Activated CD4-positive, alpha-beta T cell treated with anti-CD3 and anti-CD28 coated beads for 1 hour (primary cell): ENCODE data around the gene CDYL.
"Not testable (repeated sequence)": the region's sequence is repeated elsewhere in the genome, so short reads cannot be mapped to it uniquely, and the experiment has no call there.

Experiments
- DNase-seq: peaks from one replicate; pipeline ENCODE4 v3.0.0-alpha.2; 2020

CDYL gene

DNA sequence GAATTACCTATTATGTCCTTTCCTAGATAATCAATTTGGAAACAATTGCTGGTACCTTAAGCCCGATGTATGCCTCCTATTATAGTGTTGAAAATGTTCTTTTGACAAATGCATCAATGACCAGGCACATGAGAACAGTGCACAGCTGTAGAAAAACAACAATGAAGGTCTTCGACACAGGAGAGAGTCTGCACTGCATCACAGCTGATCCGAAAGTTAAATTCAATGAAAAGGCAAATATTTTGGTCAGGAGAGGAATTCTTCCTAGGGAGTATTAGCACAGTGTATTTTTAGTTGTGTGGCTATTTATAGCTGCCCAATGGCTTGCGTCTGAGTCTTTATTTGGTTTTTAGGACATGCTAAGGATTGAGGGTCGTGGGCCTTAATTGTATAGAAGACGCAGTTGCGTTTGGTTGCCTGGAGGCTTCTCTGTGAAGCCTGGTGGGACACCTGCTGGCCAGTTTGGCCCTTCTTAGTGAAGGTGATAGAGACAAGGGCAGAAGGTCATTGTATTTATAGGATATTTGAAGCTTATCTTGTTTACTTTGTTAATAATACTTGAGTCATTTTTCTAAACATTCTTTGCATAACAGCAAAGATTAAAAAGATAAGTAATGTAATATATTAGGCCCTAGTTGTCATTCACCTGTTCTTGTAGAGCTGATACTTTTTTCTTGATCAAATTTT, 72.3 kb downstream of the CDYL start:
- DNase-seq: no peak

DNA sequence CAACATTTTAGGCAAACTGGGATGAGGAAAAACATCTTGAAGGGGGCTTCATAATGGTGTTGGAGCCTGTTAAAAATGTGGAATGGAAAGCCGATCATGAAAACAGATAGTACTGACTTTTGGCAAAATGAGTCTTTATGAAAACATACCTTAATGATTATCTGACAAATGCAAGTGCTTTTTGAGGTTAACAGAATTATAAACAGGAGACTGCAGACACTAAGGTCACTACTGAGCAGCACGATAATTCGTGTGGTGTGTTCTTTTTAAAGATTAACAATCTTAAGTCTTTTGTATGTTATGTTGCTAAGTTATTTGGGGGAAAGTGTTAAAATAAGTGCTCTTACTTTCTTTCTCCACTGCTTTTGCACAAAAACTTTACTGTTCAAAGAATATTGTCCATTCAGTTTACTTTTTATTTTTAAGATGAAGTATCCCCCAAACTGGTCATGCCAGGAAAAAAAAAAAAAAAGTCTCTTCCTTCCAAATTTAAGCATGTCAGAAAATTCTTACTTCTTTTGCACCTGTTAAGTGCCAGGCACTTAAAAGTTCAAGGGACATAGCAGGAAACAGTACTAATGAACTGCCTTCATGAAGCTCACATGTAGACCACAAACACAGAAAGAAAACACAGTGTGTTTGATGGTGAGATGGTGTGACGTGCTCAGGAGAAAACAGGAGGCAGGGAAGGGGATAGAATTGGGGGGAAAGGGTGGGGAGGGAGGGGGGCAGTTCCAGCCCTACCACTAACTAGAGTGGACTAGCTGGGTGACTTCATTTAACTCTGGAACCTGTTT, 73.2 kb downstream of the CDYL start:
- no peak for DNase-seq

GRCh38 chr6:4851035-4851434, 74.8 kb downstream of the CDYL start:
- no peak for DNase-seq

DNA sequence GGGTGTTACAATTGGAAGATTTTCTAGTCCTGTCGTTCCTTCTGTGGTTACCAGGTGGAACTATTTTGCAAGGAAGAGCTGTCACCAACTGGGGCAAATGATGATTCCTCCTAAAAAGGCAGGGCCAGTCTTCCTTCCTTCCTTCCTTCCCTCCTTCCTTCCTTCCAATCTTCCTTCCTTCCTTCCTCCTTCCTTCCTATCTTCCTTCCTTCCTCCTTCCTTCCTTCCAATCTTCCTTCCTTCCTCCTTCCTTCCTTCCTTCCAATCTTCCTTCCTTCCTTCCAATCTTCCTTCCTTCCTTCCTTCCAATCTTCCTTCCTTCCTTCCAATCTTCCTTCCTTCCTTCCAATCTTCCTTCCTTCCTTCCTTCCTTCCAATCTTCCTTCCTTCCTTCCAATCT, 76.0 kb downstream of the CDYL start:
- not testable (repeated sequence) for DNase-seq

- DNase-seq: no peak
Observed at GRCh38 chr6:4852938-4853337, 76.7 kb downstream of the CDYL start.

DNA sequence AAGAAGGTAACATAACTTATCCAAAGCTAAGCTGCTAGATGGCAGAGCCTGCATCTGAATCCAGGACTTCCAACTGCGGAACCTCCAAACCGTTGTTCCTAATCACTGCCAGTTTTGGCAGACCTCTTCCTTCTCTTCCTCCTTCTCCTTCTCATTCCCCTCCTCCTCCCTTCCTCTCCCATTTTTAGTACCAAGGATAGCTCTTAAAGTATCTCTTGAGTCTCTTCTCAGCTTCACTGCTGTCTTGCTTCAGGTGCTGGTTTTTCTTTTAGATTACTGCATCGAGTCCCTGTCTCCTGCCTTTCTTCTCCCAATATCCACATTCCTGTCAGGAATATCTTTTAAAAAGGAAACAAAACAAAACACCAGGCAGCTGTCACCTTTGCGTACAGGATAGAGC, 77.1 kb downstream of the CDYL start:
- DNase-seq: no peak

GRCh38 chr6:4853782-4854511, 77.7 kb downstream of the CDYL start:
- no peak for DNase-seq

GRCh38 chr6:4856785-4857184, 80.6 kb downstream of the CDYL start:
- DNase-seq: no peak

DNA sequence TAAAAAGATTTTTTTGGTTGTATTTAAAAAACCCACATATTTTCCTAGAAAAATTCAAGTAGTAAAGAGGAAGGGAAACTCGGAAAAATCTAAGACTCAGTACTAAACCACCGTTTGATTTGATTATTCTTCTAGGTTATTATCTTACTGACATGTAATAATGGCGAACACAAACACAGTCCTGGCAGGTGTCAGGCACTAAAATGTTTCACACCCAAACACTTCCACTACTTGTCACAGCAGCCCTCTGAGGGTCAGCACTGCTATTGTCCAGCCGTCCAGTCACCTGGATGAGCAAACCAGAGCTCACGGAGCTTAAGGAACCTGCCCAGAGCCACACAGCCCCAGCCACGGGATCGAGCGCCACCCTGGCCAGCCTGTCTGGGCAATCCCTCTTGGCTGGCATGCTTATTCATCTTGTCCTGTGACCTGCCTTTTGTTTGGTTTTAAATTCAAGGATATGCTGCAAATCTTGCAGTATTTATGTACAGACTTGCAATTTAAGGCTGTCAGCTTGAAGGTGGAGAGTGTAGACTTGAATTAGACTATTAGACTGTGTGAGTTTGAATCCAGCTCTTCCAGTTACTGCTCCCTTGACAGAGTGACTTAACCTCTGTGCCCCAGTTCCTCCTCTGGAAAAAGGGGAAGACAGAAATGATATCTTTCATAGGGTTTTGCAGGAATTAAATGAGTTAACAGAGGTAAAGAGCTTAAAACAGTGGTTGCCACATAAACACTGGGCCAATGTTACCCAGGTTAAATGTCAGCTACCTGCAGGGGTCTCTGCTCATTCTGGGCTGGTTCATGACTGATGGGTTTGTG, 82.2 kb downstream of the CDYL start:
- no peak for DNase-seq

GRCh38 chr6:4860387-4860786, 84.2 kb downstream of the CDYL start:
- no peak for DNase-seq

DNA sequence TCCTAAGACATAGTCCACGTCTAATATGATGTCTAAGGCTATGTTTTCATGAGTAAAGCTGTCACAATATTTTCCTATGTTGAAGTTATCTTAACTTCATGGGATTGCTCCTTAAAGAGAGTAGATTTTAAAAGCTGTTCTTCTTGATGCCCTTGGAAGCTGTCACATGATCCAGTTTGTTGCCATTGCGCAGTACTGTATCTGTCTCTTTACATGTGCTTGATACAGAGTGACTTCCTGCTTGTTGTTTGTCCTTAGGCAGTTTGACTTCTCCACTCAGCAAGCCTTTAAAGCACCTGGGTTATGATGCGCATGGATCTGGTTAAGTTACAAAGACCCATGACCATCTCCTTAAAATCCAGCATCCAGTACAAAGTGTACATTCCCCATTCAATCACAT, 85.4 kb downstream of the CDYL start:
- DNase-seq: no peak

- DNase-seq: no peak
Observed at GRCh38 chr6:4864519-4864918, 88.3 kb downstream of the CDYL start.

- DNase-seq: not testable (repeated sequence)
Observed at GRCh38 chr6:4865006-4865405, 88.8 kb downstream of the CDYL start.

DNA sequence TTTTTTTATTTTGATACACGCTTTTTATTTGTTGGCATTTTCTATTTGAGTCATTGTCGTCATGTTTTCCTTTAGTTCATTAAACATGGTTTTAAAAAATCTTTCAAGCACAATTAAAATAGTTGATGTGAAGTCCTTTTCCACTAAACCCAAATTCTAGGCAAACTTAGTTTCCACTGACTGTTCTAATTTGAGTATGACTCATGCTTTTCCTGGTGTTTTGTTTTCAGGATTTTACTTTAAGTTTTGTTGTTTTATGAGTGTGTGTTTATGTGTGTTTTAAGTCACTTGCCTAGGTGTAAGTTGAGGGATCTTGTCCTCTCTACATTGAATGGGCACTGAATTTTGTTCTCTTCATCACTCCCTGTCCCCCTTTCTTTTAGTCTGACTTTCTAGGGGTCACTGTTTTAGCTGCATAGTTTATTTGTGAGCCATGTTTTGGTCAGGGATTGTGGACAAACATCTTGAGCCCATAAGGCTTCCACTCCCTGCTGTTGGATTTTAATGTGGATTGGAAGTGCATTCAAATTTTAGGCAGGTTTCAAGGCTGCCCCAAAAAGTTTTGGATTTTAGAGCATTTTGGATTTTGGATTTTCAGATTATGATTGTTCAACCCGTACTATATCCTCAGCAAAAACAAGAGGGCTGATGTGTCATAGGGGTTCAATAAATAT, 94.8 kb downstream of the CDYL start:
- no peak for DNase-seq

DNA sequence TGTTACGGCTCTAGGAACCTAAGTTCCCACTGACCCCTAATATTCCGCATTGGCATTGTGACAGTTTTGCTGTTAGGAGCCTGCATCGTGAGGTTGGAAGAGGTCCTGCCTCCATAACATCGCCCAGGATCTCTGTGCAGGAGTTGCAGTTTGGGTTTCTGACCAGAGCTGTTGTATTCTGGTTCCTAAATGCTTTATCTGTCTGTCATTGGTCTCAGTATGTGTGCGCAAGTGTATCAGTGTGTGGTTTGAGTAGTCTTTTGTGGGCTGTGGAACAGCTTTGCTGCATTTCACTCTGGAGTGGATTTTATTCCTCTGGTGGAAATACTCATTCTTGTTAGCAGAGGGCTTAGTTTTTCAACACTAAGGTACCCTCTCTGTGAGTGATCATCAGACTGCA, 95.6 kb downstream of the CDYL start:
- DNase-seq: no peak

GRCh38 chr6:4872841-4873240, 96.6 kb downstream of the CDYL start:
- DNase-seq: no peak

DNA sequence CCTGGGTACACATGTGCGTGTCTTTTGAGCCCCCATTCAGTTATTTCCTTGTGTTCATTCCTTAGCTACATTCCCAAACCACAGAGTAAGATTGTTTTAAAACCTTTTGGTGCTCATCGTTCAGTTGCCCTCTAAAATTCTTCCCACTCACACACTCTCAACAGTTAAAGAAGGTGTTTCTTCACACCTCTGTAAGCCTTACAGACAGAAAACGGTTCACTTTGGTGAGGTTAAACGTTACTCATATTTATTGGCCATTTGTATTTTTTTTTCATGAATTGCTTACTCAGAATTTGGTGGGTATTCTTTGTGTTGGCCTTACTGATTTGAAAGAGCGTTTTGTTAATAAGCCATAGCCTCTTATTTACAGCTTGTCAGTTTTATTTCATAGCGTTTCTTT, 97.7 kb downstream of the CDYL start:
- DNase-seq: no peak

DNA sequence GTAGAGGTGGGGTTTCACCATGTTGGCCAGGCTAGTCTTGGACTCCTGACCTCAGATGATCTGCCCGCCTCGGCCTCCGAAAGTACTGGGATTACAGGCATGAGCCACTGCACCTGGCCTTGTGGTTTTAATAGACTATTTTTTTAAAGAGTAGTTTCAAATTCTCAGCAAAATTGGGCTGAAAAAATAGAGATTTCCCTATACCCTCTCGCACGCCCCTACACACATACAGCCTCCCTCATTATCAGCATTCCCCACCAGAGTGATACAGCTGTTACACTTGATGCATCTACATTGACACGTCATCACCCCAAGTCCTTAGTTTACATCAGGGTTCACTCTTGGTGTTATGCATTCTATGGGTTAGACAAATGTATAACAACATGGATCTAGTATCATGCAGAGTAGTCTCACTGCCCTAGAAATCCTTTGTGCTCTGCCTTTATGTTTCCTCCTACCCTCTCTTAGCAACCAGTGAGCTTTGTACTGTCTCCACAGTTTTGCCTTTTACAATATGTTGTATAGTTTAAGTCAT, 103.6 kb downstream of the CDYL start:
- DNase-seq: no peak

DNA sequence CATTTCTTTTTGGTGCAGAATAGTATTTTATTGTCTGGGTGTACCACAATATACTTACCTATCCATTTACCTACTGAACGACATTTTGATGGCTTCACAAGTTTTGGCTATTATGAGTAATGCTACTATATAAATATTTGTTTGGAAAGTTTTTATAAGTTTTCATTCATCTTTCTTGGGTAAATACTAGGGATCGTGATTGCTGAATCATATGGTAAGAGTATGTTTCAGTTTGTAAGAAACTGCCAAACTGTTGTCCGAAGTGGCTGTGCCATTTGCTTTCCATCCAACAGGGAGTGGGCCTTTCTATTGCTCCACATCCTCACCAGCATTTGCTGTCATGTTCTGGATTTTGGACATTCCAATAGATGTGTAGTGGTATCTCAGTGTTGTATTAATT, 104.2 kb downstream of the CDYL start:
- DNase-seq: no peak

DNA sequence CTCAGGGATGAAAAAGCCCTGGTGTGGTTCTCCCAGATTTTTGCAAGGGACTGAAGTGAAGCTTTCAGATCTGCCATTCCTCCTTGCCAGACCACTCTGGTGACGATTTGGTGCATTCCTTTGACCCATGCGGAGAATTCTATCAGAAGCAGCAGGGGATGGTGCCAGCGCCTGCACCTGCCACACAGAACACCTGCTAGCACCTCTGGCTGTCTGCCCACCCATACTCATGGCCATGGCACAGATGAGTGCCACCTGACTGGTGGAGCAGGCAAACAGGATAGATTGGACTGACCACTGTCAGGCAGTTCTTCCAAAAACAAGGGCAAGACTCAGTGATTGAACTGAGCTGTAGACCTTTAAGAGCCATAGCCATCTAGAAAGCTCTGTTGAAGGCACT, 107.1 kb downstream of the CDYL start:
- DNase-seq: no peak

- DNase-seq: no peak
Observed at GRCh38 chr6:4884646-4885340, 108.6 kb downstream of the CDYL start.
